HEK293 (cell line): ENCODE results near the gene METTL1.

Source experiments
- CTCF ChIA-PET: fragments of 350-600 bp; formaldehyde crosslinking; extraction: SDS; loops from one replicate; lab custom pipeline; 2021; ENCODE audit warnings: antibody characterized with exemption; lab: Yijun Ruan, JAX
- POLR2A ChIA-PET: fragments of 300-600 bp; formaldehyde crosslinking; extraction: SDS; loops from one replicate; lab custom pipeline; 2020; ENCODE audit warnings: antibody characterized with exemption, inconsistent platforms; lab: Yijun Ruan, JAX
- H3K27ac ChIP-seq: fragments of 200-500 bp; sonication (Bioruptor generic); 2 replicates; pipeline ENCODE4 v1.5.1; 2014; ENCODE audit warnings: low read depth, low read length, control low read depth, inconsistent platforms; ENCODE audit errors: extremely low read depth
- H3K36me3 ChIP-seq, 2 experiments: fragments of 200-500 bp in 1 of 2; sonication (Bioruptor generic) in 1 of 2; 1 replicate in 1 of 2; 2 replicates in 1 of 2; pipeline ENCODE4 v1.5.1; 2014 to 2017; ENCODE audit warnings: inconsistent platforms in 2 of 2, low read length in 2 of 2; ENCODE audit not compliant: control insufficient read depth in 2 of 2, insufficient read depth in 1 of 2
- H3K4me1 ChIP-seq: fragments of 200-500 bp; sonication (Bioruptor generic); 2 replicates; pipeline ENCODE4 v1.5.1; 2014; ENCODE audit warnings: mild to moderate bottlenecking, low read length, inconsistent platforms; ENCODE audit not compliant: control insufficient read depth, insufficient read depth
- H3K4me3 ChIP-seq: 2 replicates; pipeline ENCODE4 v1.5.1; 2011; ENCODE audit warnings: low read depth, mild to moderate bottlenecking, control low read depth, low read length, moderate library complexity
- H3K9me3 ChIP-seq: fragments of 200-500 bp; sonication (Bioruptor generic); 2 replicates; pipeline ENCODE4 v1.5.1; 2014; ENCODE audit warnings: low read depth, low read length, inconsistent platforms; ENCODE audit not compliant: control insufficient read depth, insufficient read depth
- ELK4 ChIP-seq: IDR thresholded peaks from 2 replicates; pipeline ENCODE4 v1.6.1; 2011; ENCODE audit warnings: mild to moderate bottlenecking, low read depth, low read length, borderline replicate concordance
- GFI1B ChIP-seq: fragments of 450-650 bp; formaldehyde crosslinking; IDR thresholded peaks from 2 replicates; pipeline ENCODE4 v1.5.1; 2016; ENCODE audit warnings: missing biosample characterization, missing genetic modification characterization
- GLI2 ChIP-seq: fragments of 450-650 bp; formaldehyde crosslinking; IDR thresholded peaks from 2 replicates; pipeline ENCODE4; 2017; ENCODE audit warnings: missing biosample characterization, missing genetic modification characterization, low read depth, borderline replicate concordance
- HIC1 ChIP-seq: fragments of 450-650 bp; formaldehyde crosslinking; IDR thresholded peaks from 2 replicates; pipeline ENCODE4 v1.5.1; 2016; ENCODE audit warnings: missing biosample characterization, missing genetic modification characterization
- HOXC10 ChIP-seq: sonication (generic); formaldehyde crosslinking; IDR thresholded peaks from 2 replicates; pipeline ENCODE4 v1.8.1; 2023; ENCODE audit warnings: mild to moderate bottlenecking, missing genetic modification reagents
- KLF10 ChIP-seq: fragments of 450-650 bp; IDR thresholded peaks from 2 replicates; pipeline ENCODE4 v1.5.1; 2018; ENCODE audit warnings: missing biosample characterization, mild to moderate bottlenecking, missing genetic modification characterization
- OVOL3 ChIP-seq: fragments of 450-650 bp; formaldehyde crosslinking; IDR thresholded peaks from 2 replicates; pipeline ENCODE4 v1.5.1; 2016; ENCODE audit warnings: missing biosample characterization, missing genetic modification characterization
- PBX3 ChIP-seq: sonication (generic); formaldehyde crosslinking; IDR thresholded peaks from 2 replicates; pipeline ENCODE4 v1.8.1; 2022; ENCODE audit warnings: mild to moderate bottlenecking, moderate library complexity, missing genetic modification reagents
- SCRT1 ChIP-seq: fragments of 450-650 bp; formaldehyde crosslinking; IDR thresholded peaks from 2 replicates; pipeline ENCODE4 v1.5.1; 2016; ENCODE audit warnings: missing biosample characterization, missing genetic modification characterization, borderline replicate concordance
- ZBTB10 ChIP-seq: fragments of 450-650 bp; formaldehyde crosslinking; IDR thresholded peaks from 2 replicates; pipeline ENCODE4 v1.5.1; 2016; ENCODE audit warnings: missing biosample characterization, missing genetic modification characterization
- ZFP3 ChIP-seq: fragments of 450-650 bp; formaldehyde crosslinking; IDR thresholded peaks from 2 replicates; pipeline ENCODE4 v1.5.1; 2016; ENCODE audit warnings: low read depth, missing biosample characterization, missing genetic modification characterization
- ZNF18 ChIP-seq: fragments of 450-650 bp; formaldehyde crosslinking; IDR thresholded peaks from 2 replicates; pipeline ENCODE4 v1.5.1; 2016; ENCODE audit warnings: missing biosample characterization, missing genetic modification characterization
- ZNF423 ChIP-seq: fragments of 450-650 bp; formaldehyde crosslinking; IDR thresholded peaks from 2 replicates; pipeline ENCODE4 v1.5.1; 2016; ENCODE audit warnings: missing biosample characterization, missing genetic modification characterization
- ZNF510 ChIP-seq: fragments of 450-650 bp; formaldehyde crosslinking; IDR thresholded peaks from 2 replicates; pipeline ENCODE4 v1.5.1; 2018; ENCODE audit warnings: mild to moderate bottlenecking, missing genetic modification characterization, missing biosample characterization; ENCODE audit not compliant: insufficient replicate concordance
- ZNF544 ChIP-seq: fragments of 450-650 bp; formaldehyde crosslinking; IDR thresholded peaks from 2 replicates; pipeline ENCODE4 v1.5.0; 2017; ENCODE audit warnings: missing biosample characterization, missing genetic modification characterization
- ZNF558 ChIP-seq: fragments of 450-650 bp; formaldehyde crosslinking; IDR thresholded peaks from 2 replicates; pipeline ENCODE4 v1.5.1; 2016; ENCODE audit warnings: missing biosample characterization, missing genetic modification characterization
- ZNF629 ChIP-seq: fragments of 450-650 bp; formaldehyde crosslinking; IDR thresholded peaks from 2 replicates; pipeline ENCODE4 v1.5.1; 2017; ENCODE audit warnings: missing biosample characterization, missing genetic modification characterization
- ZNF660 ChIP-seq: fragments of 450-650 bp; IDR thresholded peaks from 2 replicates; pipeline ENCODE4 v1.5.1; 2018; ENCODE audit warnings: missing biosample characterization, mild to moderate bottlenecking, missing genetic modification characterization
- ZNF701 ChIP-seq: fragments of 450-650 bp; formaldehyde crosslinking; IDR thresholded peaks from 2 replicates; pipeline ENCODE4 v1.5.1; 2016; ENCODE audit warnings: missing biosample characterization, missing genetic modification characterization
- ZNF704 ChIP-seq: fragments of 450-650 bp; formaldehyde crosslinking; IDR thresholded peaks from 2 replicates; pipeline ENCODE4 v1.5.1; 2016; ENCODE audit warnings: missing biosample characterization, missing genetic modification characterization
- ZNF76 ChIP-seq: fragments of 450-650 bp; formaldehyde crosslinking; IDR thresholded peaks from 2 replicates; pipeline ENCODE4; 2016; ENCODE audit warnings: low read depth, missing biosample characterization, missing genetic modification characterization, borderline replicate concordance
- ZNF777 ChIP-seq: fragments of 450-650 bp; formaldehyde crosslinking; IDR thresholded peaks from 2 replicates; pipeline ENCODE4 v1.5.1; 2017; ENCODE audit warnings: missing biosample characterization, missing genetic modification characterization, borderline replicate concordance
- ZSCAN4 ChIP-seq: fragments of 450-650 bp; formaldehyde crosslinking; IDR thresholded peaks from 2 replicates; pipeline ENCODE4 v1.5.1; 2017; ENCODE audit warnings: missing biosample characterization, missing genetic modification characterization

Gene METTL1

GRCh38 chr12:57744777-57745484 lies 27.0 kb downstream of the METTL1 start, which contains the start of gene TSPAN31 (continued):
- TF ChIP-seq ZBTB10 (tag by site-specific recombination): peak; percentile 97
- 0 out of 2 replicates have a peak, but pooled peaks have one; percentile 28 for TF ChIP-seq ZNF423 (tag by site-specific recombination)
- TF ChIP-seq OVOL3 (tag by site-specific recombination): no peak
- TF ChIP-seq ZNF544 (tag by site-specific recombination): no peak
- TF ChIP-seq ZFP3 (tag by site-specific recombination): 0 out of 2 replicates have a peak, but pooled peaks have one; percentile 41
- peak; percentile 53; the same call in 1 of the 2 replicates for TF ChIP-seq ZNF76 (tag by site-specific recombination)
- no peak for TF ChIP-seq ZNF510 (tag by site-specific recombination)
- no peak for TF ChIP-seq ELK4
- TF ChIP-seq ZNF558: no peak

GRCh38 chr12:57744194-57744776 lies 27.6 kb downstream of the METTL1 start:
- peak overlapping the region; percentile 80 for H3K27ac ChIP-seq
- 0 out of 2 replicates have a peak, but pooled peaks cover 2% of the 10 kb centered on the region for H3K4me1 ChIP-seq
- H3K4me3 ChIP-seq: peak overlapping the region; percentile 69
- ChIA-PET POLR2A (interaction anchor here (0.7 to 2.4 kb wide), 16 partner anchors 8 to 221 kb away, joined by 3 to 15 read pairs (median 5); partner anchors contain the start of genes CYP27B1, EEF1AKMT3, METTL1 and TSFM), CTCF (interaction anchor here (1.0 to 2.7 kb wide), 4 partner anchors 12 to 285 kb away, joined by 3 to 22 read pairs (median 5); no protein-coding TSS in a partner anchor)
- H3K36me3 ChIP-seq: peaks cover 8 to 35% of the 10 kb centered on the region in 2 experiments
- no peaks in the 10 kb centered on the region for H3K9me3 ChIP-seq
- TF ChIP-seq GFI1B (tag by site-specific recombination) (no peak), GLI2 (tag by site-specific recombination) (no peak), HIC1 (tag by site-specific recombination) (no peak; the same call in none of the 2 replicates), SCRT1 (no peak), KLF10 (tag by site-specific recombination) (peak; percentile 56), ZNF18 (tag by site-specific recombination) (peak; percentile 43; the same call in 1 of the 2 replicates), ZSCAN4 (0 out of 2 replicates have a peak, but pooled peaks have one; percentile 24), ZNF777 (tag by site-specific recombination) (no peak), ZNF701 (tag by site-specific recombination) (no peak), HOXC10 (CRISPR knock-in tag) (no peak), PBX3 (CRISPR knock-in tag) (no peak), ZNF629 (tag by site-specific recombination) (peak; percentile 100), ZNF704 (tag by site-specific recombination) (no peak), ZNF660 (peak; percentile 67), ZNF510 (tag by site-specific recombination) (no peak)
